ENCODE data around the gene USP49.

The USP49 gene

GRCh38 chr6:41758641-41759035 lies 136.5 kb downstream of the USP49 start:
- no peak overlapping the region for H3K9ac ChIP-seq (ENCODE audit: low read depth, low read length)
- H3K4me1 ChIP-seq (ENCODE audit: insufficient read depth, low read length): no peaks in the 10 kb centered on the region
- no peak overlapping the region for H2AFZ ChIP-seq (ENCODE audit: low read depth, low read length)
- no peak for ATAC-seq (ENCODE audit: insufficient read depth, low read depth)
- H3K4me2 ChIP-seq (ENCODE audit: insufficient read depth, low read length): no peak overlapping the region
- H4K20me1 ChIP-seq (ENCODE audit: insufficient read depth, low read length): no peaks in the 10 kb centered on the region
- no peak overlapping the region for H3K4me3 ChIP-seq (ENCODE audit: low read depth in 1 of 2, low read length in 2 of 2)
- no peaks in the 10 kb centered on the region for H3K36me3 ChIP-seq (ENCODE audit: insufficient read depth, low read length)
- no peak for TF ChIP-seq EZH2 (IDR thresholded peaks at IDR 0.05; ENCODE audit: borderline replicate concordance, low read depth, low read length, severe bottlenecking)
- no peak for TF ChIP-seq CTCF (IDR thresholded peaks at IDR 0.05; ENCODE audit: borderline replicate concordance, extremely low read depth, low read length, poor library complexity, severe bottlenecking)
- H3K79me2 ChIP-seq (ENCODE audit: insufficient read depth, low read length): no peaks in the 10 kb centered on the region
- H3K27me3 ChIP-seq (ENCODE audit: insufficient read depth, low read length, poor library complexity): peaks cover 2% of the 10 kb centered on the region
- H3K9me3 ChIP-seq (ENCODE audit: insufficient read depth, low read length, severe bottlenecking): no peaks in the 10 kb centered on the region
- H3K27ac ChIP-seq (ENCODE audit: low read length): no peak overlapping the region
- DNase-seq: no peak

GRCh38 chr6:41757931-41758640 lies 137.1 kb downstream of the USP49 start:
- H3K9me3 ChIP-seq (ENCODE audit: insufficient read depth, low read length, severe bottlenecking): no peaks in the 10 kb centered on the region
- no peak for ATAC-seq (ENCODE audit: insufficient read depth, low read depth)
- H3K9ac ChIP-seq (ENCODE audit: low read depth, low read length): no peak overlapping the region
- peaks cover 2% of the 10 kb centered on the region for H3K27me3 ChIP-seq (ENCODE audit: insufficient read depth, low read length, poor library complexity)
- H4K20me1 ChIP-seq (ENCODE audit: insufficient read depth, low read length): no peaks in the 10 kb centered on the region
- no peak overlapping the region for H2AFZ ChIP-seq (ENCODE audit: low read depth, low read length)
- H3K4me2 ChIP-seq (ENCODE audit: insufficient read depth, low read length): no peak overlapping the region
- H3K79me2 ChIP-seq (ENCODE audit: insufficient read depth, low read length): no peaks in the 10 kb centered on the region
- H3K27ac ChIP-seq (ENCODE audit: low read length): no peak overlapping the region
- no peak for TF ChIP-seq EZH2 (IDR thresholded peaks at IDR 0.05; ENCODE audit: borderline replicate concordance, low read depth, low read length, severe bottlenecking)
- no peak for TF ChIP-seq CTCF (IDR thresholded peaks at IDR 0.05; ENCODE audit: borderline replicate concordance, extremely low read depth, low read length, poor library complexity, severe bottlenecking)
- H3K4me3 ChIP-seq (ENCODE audit: low read depth in 1 of 2, low read length in 2 of 2): no peak overlapping the region
- no peak for DNase-seq
- H3K4me1 ChIP-seq (ENCODE audit: insufficient read depth, low read length): no peaks in the 10 kb centered on the region
- no peaks in the 10 kb centered on the region for H3K36me3 ChIP-seq (ENCODE audit: insufficient read depth, low read length)

GRCh38 chr6:41757271-41757670 lies 137.9 kb downstream of the USP49 start:
- Histone ChIP-seq H3K9ac (ENCODE audit: low read depth, low read length) (no peak overlapping the region), H3K27ac (ENCODE audit: low read length) (no peak overlapping the region), H3K4me2 (ENCODE audit: insufficient read depth, low read length) (no peak overlapping the region), H4K20me1 (ENCODE audit: insufficient read depth, low read length) (no peaks in the 10 kb centered on the region), H3K27me3 (ENCODE audit: insufficient read depth, low read length, poor library complexity) (peaks cover 2% of the 10 kb centered on the region), H3K79me2 (ENCODE audit: insufficient read depth, low read length) (no peaks in the 10 kb centered on the region), H3K4me1 (ENCODE audit: insufficient read depth, low read length) (no peaks in the 10 kb centered on the region), H3K36me3 (ENCODE audit: insufficient read depth, low read length) (no peaks in the 10 kb centered on the region), H3K9me3 (ENCODE audit: insufficient read depth, low read length, severe bottlenecking) (no peaks in the 10 kb centered on the region), H2AFZ (ENCODE audit: low read depth, low read length) (no peak overlapping the region; the same call in 1 of the 2 replicates), H3K4me3 (ENCODE audit: low read depth in 1 of 2, low read length in 2 of 2) (no peak overlapping the region)
- DNase-seq (no peak), ATAC-seq (ENCODE audit: insufficient read depth, low read depth) (no peak)
- TF ChIP-seq EZH2 (IDR thresholded peaks at IDR 0.05; ENCODE audit: borderline replicate concordance, low read depth, low read length, severe bottlenecking) (no peak), CTCF (IDR thresholded peaks at IDR 0.05; ENCODE audit: borderline replicate concordance, extremely low read depth, low read length, poor library complexity, severe bottlenecking) (no peak)

Data from DND-41 (cell line).